HepG2 (cell line): ENCODE data around the gene PSMD8. TPM values are rescaled to one million over a fixed set of nuclear protein-coding genes. Genes with fewer than 3 reads are reported as not detected.

Experiments used
- BCL6 ChIP-seq: IDR thresholded peaks from 2 replicates; pipeline ENCODE4 v1.6.1; 2016; ENCODE audit warnings: missing genetic modification reagents, missing compliant biosample characterization
- BRCA1 ChIP-seq: sonication (generic); formaldehyde crosslinking; IDR thresholded peaks from 2 replicates; pipeline ENCODE4 v1.4.0; 2020; ENCODE audit warnings: missing genetic modification reagents
- CENPX ChIP-seq: sonication (generic); formaldehyde crosslinking; IDR thresholded peaks from 2 replicates; pipeline ENCODE4 v1.9.0; 2021; ENCODE audit warnings: mild to moderate bottlenecking, missing genetic modification reagents, moderate library complexity
- GLMP ChIP-seq: sonication (generic); formaldehyde crosslinking; IDR thresholded peaks from 2 replicates; pipeline ENCODE4 v1.9.0; 2021; ENCODE audit warnings: missing genetic modification reagents, mild to moderate bottlenecking, borderline replicate concordance
- HMG20A ChIP-seq: IDR thresholded peaks from 2 replicates; pipeline ENCODE4 v1.6.1; 2016; ENCODE audit warnings: borderline replicate concordance
- HMGA1 ChIP-seq: sonication (generic); formaldehyde crosslinking; conservative IDR thresholded peaks from 2 replicates; pipeline ENCODE4 v1.4.0; 2020; ENCODE audit warnings: missing genetic modification reagents
- MED13 ChIP-seq: sonication (generic); formaldehyde crosslinking; IDR thresholded peaks from 2 replicates; pipeline ENCODE4 v1.5.0; 2020; ENCODE audit warnings: missing genetic modification reagents
- MTA1 ChIP-seq: sonication (generic); formaldehyde crosslinking; IDR thresholded peaks from 2 replicates; pipeline ENCODE4 v1.4.0; 2020; ENCODE audit warnings: missing genetic modification reagents, mild to moderate bottlenecking, borderline replicate concordance
- MTF1 ChIP-seq: sonication (generic); formaldehyde crosslinking; IDR thresholded peaks from 2 replicates; pipeline ENCODE4 v1.5.0; 2020; ENCODE audit warnings: missing genetic modification reagents
- NCOA5 ChIP-seq: sonication (generic); formaldehyde crosslinking; IDR thresholded peaks from 2 replicates; pipeline ENCODE4 v1.4.0; 2020; ENCODE audit warnings: missing genetic modification reagents
- NFYC ChIP-seq: IDR thresholded peaks from 2 replicates; pipeline ENCODE4 v1.6.1; 2016; ENCODE audit warnings: missing genetic modification reagents, missing compliant biosample characterization
- NR1H2 ChIP-seq: sonication (generic); formaldehyde crosslinking; IDR thresholded peaks from 2 replicates; pipeline ENCODE4 v1.8.1; 2022; ENCODE audit warnings: low read depth, missing genetic modification reagents, borderline replicate concordance
- PCBP1 ChIP-seq: fragments of 200-400 bp; formaldehyde crosslinking; IDR thresholded peaks from 2 replicates; pipeline ENCODE4 v1.6.1; 2017; ENCODE audit warnings: mild to moderate bottlenecking, low read depth, low read length, borderline replicate concordance
- POLR2G ChIP-seq: fragments of 200-400 bp; formaldehyde crosslinking; IDR thresholded peaks from 2 replicates; pipeline ENCODE4 v1.6.1; 2018; ENCODE audit warnings: mild to moderate bottlenecking, low read depth, low read length, moderate library complexity
- SCMH1 ChIP-seq: sonication (generic); formaldehyde crosslinking; IDR thresholded peaks from 2 replicates; pipeline ENCODE4 v1.9.0; 2021; ENCODE audit warnings: missing genetic modification reagents, mild to moderate bottlenecking, borderline replicate concordance
- TEF ChIP-seq: sonication (generic); formaldehyde crosslinking; IDR thresholded peaks from 2 replicates; pipeline ENCODE4 v1.5.0; 2020; ENCODE audit warnings: missing genetic modification reagents
- ZKSCAN1 ChIP-seq: fragments of 150-350 bp; IDR thresholded peaks from 2 replicates; pipeline ENCODE4 v1.6.1; 2014; ENCODE audit warnings: low read length
- ZMAT3 ChIP-seq: sonication (generic); formaldehyde crosslinking; conservative IDR thresholded peaks from 2 replicates; pipeline ENCODE4 v1.7.0; 2021; ENCODE audit warnings: missing genetic modification reagents
- ZNF644 ChIP-seq: IDR thresholded peaks from 2 replicates; pipeline ENCODE4 v1.6.1; 2016; ENCODE audit warnings: low read depth
- ZNF713 ChIP-seq: sonication (generic); formaldehyde crosslinking; IDR thresholded peaks from 2 replicates; pipeline ENCODE4 v1.4.0; 2020; ENCODE audit warnings: mild to moderate bottlenecking, missing genetic modification reagents
- ZNF720 ChIP-seq: sonication (generic); formaldehyde crosslinking; IDR thresholded peaks from 2 replicates; pipeline ENCODE4 v1.4.0; 2020; ENCODE audit warnings: missing genetic modification reagents
- ZNF775 ChIP-seq: sonication (generic); formaldehyde crosslinking; IDR thresholded peaks from 2 replicates; pipeline ENCODE4 v1.4.0; 2020; ENCODE audit warnings: missing genetic modification reagents, mild to moderate bottlenecking, moderate library complexity, borderline replicate concordance
- polyA plus RNA-seq, 8 experiments: library from polyadenylated mRNA; depleted of rRNA in 3 of 8; stranded (reverse) in 7 of 8; unstranded in 1 of 8; fragments of >200 nt; fragmentation: Illumina TruSeq in 4 of 8; extraction: Trizol in 4 of 8; gene quantifications; 2 replicates each; pipeline versions ENCODE4 v1.2.1 to v1.2.3, GENCODE V29; 2011 to 2016; ENCODE audit warnings: low read depth in 4 of 8, missing spikeins in 1 of 8, mixed read lengths in 1 of 8; ENCODE audit not compliant: insufficient read depth in 1 of 8
- total RNA-seq, 5 experiments: library from RNA; depleted of rRNA; stranded (reverse); fragments of >200 nt; fragmentation: Illumina TruSeq; extraction: Trizol; gene quantifications; 2 replicates each; pipeline ENCODE4 v1.2.3, GENCODE V29; 2016; ENCODE audit warnings: low read depth in 1 of 5
- TF ChIP-seq, protein P1 (sequence below), 2 experiments: fragments of 450-650 bp in 1 of 2; sonication (generic) in 1 of 2; formaldehyde crosslinking; IDR thresholded peaks; 2 replicates each; pipeline versions ENCODE4 v1.5.0 to v1.8.0; 2020 to 2022; ENCODE audit warnings: mild to moderate bottlenecking in 1 of 2, missing genetic modification reagents in 1 of 2
- TF ChIP-seq, protein P2 (sequence below): fragments of 450-650 bp; IDR thresholded peaks from 2 replicates; pipeline ENCODE4 v1.6.1; 2017

The PSMD8 gene
- total and polyA plus RNA-seq, 2 of the 13 experiments (the other 11 are each of a cell fraction or from before 2014, with no cell fraction given), result 162 to 296 TPM

DNA sequence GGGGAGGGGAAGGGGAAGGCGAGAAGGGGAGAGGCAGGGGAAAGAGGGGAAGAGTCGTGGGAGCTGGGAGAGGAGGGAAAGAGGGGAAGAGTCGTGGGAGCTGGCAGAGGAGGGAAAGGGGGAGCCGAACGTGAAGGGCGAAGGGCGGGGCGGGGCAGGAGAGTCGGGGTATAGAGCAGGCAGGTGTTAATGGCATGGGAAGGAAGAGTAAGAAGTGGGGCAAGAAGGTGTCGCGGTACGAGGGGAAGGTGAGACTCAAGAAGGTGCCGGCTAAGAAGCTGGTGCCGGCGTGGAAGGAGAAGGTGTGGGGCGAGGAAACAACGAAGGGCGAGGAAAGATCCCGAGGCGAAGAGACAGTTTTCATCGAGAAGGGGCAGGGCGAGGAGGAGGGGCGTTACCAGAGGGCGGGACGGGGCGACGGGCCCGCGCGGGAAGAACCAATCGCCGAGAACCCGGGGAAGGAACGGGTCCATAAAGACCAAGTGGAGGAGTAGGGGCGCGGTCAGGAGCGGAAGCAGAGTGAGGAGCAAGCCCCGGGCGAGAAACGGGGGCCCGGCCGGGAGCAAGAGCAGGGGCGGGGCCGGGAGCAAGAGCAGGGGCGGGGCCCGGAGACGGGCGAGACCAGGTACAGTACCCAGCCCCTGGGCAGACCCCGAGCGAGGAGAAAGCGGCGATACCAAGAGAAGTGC, 38.3 kb upstream of the PSMD8 start (continued):
- TF ChIP-seq ZNF720 (CRISPR knock-in tag) (no peak), NR1H2 (CRISPR knock-in tag) (no peak), HMGA1 (CRISPR knock-in tag) (no peak), PCBP1 (no peak), HMG20A (CRISPR knock-in tag) (no peak), POLR2G (no peak), CENPX (no peak), GLMP (CRISPR knock-in tag) (no peak), ZMAT3 (CRISPR knock-in tag) (no peak; the same call in 1 of the 2 replicates), SCMH1 (no peak), BCL6 (no peak), NFYC (CRISPR knock-in tag) (peak; percentile 66), MTF1 (no peak), MED13 (CRISPR knock-in tag) (no peak), ZNF713 (CRISPR knock-in tag) (no peak), ZNF775 (no peak), NCOA5 (CRISPR knock-in tag) (no peak), ZKSCAN1 (no peak), TEF (no peak), MTA1 (CRISPR knock-in tag) (no peak), BRCA1 (CRISPR knock-in tag) (no peak), ZNF644 (CRISPR knock-in tag) (no peak)
- TF ChIP-seq, protein P1, sequence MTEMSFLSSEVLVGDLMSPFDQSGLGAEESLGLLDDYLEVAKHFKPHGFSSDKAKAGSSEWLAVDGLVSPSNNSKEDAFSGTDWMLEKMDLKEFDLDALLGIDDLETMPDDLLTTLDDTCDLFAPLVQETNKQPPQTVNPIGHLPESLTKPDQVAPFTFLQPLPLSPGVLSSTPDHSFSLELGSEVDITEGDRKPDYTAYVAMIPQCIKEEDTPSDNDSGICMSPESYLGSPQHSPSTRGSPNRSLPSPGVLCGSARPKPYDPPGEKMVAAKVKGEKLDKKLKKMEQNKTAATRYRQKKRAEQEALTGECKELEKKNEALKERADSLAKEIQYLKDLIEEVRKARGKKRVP (CRISPR knock-in tag; IDR thresholded peaks at IDR 0.05), result no peak
- TF ChIP-seq, protein P2, sequence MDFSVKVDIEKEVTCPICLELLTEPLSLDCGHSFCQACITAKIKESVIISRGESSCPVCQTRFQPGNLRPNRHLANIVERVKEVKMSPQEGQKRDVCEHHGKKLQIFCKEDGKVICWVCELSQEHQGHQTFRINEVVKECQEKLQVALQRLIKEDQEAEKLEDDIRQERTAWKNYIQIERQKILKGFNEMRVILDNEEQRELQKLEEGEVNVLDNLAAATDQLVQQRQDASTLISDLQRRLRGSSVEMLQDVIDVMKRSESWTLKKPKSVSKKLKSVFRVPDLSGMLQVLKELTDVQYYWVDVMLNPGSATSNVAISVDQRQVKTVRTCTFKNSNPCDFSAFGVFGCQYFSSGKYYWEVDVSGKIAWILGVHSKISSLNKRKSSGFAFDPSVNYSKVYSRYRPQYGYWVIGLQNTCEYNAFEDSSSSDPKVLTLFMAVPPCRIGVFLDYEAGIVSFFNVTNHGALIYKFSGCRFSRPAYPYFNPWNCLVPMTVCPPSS, result no peak
